ENCODE measurements around the gene SPRYD4. TPM values are rescaled to one million over a fixed set of nuclear protein-coding genes. Genes with fewer than 3 reads are reported as not detected.

SPRYD4 gene
- total and polyA plus RNA-seq, 9 of the 15 experiments (the other 6 are each of a cell fraction or from before 2014, with no cell fraction given) = 1.8 to 4.7 (median 2.8) TPM

DNA sequence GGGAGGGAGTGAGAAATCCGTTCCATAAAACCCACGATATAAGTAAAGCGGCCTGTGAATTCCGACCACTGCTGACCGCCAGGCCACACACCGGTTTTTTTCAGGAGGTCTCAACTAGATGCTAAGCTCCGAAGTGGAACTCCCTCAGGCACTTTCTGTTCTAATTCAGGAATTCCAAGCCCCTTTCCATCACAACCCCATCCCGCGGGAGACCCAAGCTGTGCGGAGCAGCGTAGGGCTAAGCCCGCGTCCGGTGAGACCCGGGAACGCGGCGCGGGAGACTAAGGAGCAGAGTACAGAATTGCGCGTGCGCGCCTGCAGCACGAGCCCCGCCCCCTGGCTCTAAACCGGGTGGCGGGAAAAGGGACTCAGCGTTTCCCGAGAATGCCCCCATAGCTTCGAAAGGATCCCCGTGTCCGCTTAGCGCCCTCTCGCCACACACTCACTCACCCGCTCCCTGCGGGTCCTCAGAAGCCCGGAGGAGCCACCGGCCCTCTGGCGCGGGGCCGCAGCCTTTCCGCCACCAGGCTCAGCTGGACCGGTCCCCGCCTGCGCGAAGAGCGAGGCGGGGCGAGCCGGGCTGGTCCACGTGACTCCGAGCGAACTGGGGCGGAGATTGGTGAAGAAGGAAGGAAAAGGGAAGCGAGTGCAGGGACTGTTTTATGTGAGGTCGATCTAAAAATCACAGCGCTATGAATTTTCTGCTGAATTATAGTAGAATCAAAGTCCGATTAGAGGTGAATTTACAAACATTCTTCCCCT is 19.3 kb upstream of the SPRYD4 start, which contains the start of gene TIMELESS (continued):
- TF ChIP-seq, protein P1, sequence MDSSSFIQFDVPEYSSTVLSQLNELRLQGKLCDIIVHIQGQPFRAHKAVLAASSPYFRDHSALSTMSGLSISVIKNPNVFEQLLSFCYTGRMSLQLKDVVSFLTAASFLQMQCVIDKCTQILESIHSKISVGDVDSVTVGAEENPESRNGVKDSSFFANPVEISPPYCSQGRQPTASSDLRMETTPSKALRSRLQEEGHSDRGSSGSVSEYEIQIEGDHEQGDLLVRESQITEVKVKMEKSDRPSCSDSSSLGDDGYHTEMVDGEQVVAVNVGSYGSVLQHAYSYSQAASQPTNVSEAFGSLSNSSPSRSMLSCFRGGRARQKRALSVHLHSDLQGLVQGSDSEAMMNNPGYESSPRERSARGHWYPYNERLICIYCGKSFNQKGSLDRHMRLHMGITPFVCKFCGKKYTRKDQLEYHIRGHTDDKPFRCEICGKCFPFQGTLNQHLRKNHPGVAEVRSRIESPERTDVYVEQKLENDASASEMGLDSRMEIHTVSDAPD (CRISPR knock-in tag; IDR thresholded peaks at IDR 0.05) = no peak
- TF ChIP-seq HMGN3 (IDR thresholded peaks at IDR 0.05; ENCODE audit: borderline replicate concordance, extremely low read depth, insufficient read length, low read depth, low read length) = peak; percentile 89
- TF ChIP-seq, protein P2, sequence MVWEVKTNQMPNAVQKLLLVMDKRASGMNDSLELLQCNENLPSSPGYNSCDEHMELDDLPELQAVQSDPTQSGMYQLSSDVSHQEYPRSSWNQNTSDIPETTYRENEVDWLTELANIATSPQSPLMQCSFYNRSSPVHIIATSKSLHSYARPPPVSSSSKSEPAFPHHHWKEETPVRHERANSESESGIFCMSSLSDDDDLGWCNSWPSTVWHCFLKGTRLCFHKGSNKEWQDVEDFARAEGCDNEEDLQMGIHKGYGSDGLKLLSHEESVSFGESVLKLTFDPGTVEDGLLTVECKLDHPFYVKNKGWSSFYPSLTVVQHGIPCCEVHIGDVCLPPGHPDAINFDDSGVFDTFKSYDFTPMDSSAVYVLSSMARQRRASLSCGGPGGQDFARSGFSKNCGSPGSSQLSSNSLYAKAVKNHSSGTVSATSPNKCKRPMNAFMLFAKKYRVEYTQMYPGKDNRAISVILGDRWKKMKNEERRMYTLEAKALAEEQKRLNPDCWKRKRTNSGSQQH (CRISPR knock-in tag; IDR thresholded peaks at IDR 0.05) = no peak
- TF ChIP-seq CHCHD3 (CRISPR knock-in tag; IDR thresholded peaks at IDR 0.05) = no peak; the same call in 1 of the 2 replicates
- TF ChIP-seq, protein P3, sequence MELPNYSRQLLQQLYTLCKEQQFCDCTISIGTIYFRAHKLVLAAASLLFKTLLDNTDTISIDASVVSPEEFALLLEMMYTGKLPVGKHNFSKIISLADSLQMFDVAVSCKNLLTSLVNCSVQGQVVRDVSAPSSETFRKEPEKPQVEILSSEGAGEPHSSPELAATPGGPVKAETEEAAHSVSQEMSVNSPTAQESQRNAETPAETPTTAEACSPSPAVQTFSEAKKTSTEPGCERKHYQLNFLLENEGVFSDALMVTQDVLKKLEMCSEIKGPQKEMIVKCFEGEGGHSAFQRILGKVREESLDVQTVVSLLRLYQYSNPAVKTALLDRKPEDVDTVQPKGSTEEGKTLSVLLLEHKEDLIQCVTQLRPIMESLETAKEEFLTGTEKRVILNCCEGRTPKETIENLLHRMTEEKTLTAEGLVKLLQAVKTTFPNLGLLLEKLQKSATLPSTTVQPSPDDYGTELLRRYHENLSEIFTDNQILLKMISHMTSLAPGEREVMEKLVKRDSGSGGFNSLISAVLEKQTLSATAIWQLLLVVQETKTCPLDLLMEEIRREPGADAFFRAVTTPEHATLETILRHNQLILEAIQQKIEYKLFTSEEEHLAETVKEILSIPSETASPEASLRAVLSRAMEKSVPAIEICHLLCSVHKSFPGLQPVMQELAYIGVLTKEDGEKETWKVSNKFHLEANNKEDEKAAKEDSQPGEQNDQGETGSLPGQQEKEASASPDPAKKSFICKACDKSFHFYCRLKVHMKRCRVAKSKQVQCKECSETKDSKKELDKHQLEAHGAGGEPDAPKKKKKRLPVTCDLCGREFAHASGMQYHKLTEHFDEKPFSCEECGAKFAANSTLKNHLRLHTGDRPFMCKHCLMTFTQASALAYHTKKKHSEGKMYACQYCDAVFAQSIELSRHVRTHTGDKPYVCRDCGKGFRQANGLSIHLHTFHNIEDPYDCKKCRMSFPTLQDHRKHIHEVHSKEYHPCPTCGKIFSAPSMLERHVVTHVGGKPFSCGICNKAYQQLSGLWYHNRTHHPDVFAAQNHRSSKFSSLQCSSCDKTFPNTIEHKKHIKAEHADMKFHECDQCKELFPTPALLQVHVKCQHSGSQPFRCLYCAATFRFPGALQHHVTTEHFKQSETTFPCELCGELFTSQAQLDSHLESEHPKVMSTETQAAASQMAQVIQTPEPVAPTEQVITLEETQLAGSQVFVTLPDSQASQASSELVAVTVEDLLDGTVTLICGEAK (IDR thresholded peaks at IDR 0.05) = no peak; the same call in 1 of the 2 replicates
- TF ChIP-seq, protein P3 (CRISPR knock-in tag; IDR thresholded peaks at IDR 0.05) = no peak
- peak; percentile 14; the same call in 1 of the 2 replicates for TF ChIP-seq PHF21A (IDR thresholded peaks at IDR 0.05; ENCODE audit: borderline replicate concordance, low read depth)
- TF ChIP-seq NCOR1 (IDR thresholded peaks at IDR 0.05) = no peak
- TF ChIP-seq, protein P4, sequence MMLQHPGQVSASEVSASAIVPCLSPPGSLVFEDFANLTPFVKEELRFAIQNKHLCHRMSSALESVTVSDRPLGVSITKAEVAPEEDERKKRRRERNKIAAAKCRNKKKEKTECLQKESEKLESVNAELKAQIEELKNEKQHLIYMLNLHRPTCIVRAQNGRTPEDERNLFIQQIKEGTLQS (IDR thresholded peaks at IDR 0.05) = no peak
- TF ChIP-seq, protein P4 (CRISPR knock-in tag; conservative IDR thresholded peaks at IDR 0.05) = peak; percentile 64; the same call in 1 of the 2 replicates
- TF ChIP-seq, protein P5, sequence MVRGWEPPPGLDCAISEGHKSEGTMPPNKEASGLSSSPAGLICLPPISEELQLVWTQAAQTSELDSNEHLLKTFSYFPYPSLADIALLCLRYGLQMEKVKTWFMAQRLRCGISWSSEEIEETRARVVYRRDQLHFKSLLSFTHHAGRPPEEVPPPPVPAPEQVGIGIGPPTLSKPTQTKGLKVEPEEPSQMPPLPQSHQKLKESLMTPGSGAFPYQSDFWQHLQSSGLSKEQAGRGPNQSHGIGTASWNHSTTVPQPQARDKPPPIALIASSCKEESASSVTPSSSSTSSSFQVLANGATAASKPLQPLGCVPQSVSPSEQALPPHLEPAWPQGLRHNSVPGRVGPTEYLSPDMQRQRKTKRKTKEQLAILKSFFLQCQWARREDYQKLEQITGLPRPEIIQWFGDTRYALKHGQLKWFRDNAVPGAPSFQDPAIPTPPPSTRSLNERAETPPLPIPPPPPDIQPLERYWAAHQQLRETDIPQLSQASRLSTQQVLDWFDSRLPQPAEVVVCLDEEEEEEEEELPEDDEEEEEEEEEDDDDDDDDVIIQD (CRISPR knock-in tag; IDR thresholded peaks at IDR 0.05) = no peak
- TF ChIP-seq MCM5 (IDR thresholded peaks at IDR 0.05; ENCODE audit: low read depth) = no peak

All from K562 (cell line).